SK-N-MC (cell line): ENCODE results near the gene CCDC183.
"Not testable (repeated sequence)": the region's sequence is repeated elsewhere in the genome, so short reads cannot be mapped to it uniquely, and the experiment has no call there.

ENCODE experiments used
- DNase-seq: peaks from one replicate; pipeline ENCODE4 v3.0.0-alpha.2; 2011; ENCODE audit warnings: low read depth, low spot score
- H3K27ac ChIP-seq: fragments of 200-600 bp; sonication (generic); 2 replicates; pipeline ENCODE4 v1.5.1; 2016; ENCODE audit warnings: mixed run types
- H3K36me3 ChIP-seq: fragments of 200-600 bp; sonication (generic); 2 replicates; pipeline ENCODE4 v1.6.1; 2017; ENCODE audit warnings: antibody characterized with exemption, low read length, mixed read lengths; ENCODE audit not compliant: insufficient read depth
- H3K4me3 ChIP-seq: fragments of 200-600 bp; sonication (generic); 2 replicates; pipeline ENCODE4 v1.5.1; 2016
- H3K9ac ChIP-seq: fragments of 200-600 bp; sonication (generic); 2 replicates; pipeline ENCODE4 v1.8.0; 2017; ENCODE audit warnings: mixed run types, mixed read lengths; ENCODE audit not compliant: insufficient read length
- H3K9me3 ChIP-seq: fragments of 200-600 bp; sonication (generic); 2 replicates; pipeline ENCODE4 v1.6.1; 2017; ENCODE audit warnings: low read depth, mild to moderate bottlenecking, antibody characterized with exemption, low read length, moderate library complexity, mixed read lengths
- EZH2 ChIP-seq: fragments of 200-600 bp; sonication (generic); IDR thresholded peaks from one replicate; pipeline ENCODE4 v1.6.1; 2017; ENCODE audit warnings: antibody characterized with exemption
- FOXP2 ChIP-seq: optimal IDR thresholded peaks from 2 replicates; pipeline ENCODE3; 2011; ENCODE audit warnings: mild to moderate bottlenecking, moderate library complexity; ENCODE audit not compliant: insufficient read depth; ENCODE audit errors: extremely low read length, control extremely low read depth
- POLR2AphosphoS5 ChIP-seq: IDR thresholded peaks from 2 replicates; pipeline ENCODE4 v1.6.1; 2012; ENCODE audit warnings: mild to moderate bottlenecking, low read depth, low read length, borderline replicate concordance

Gene CCDC183

GRCh38 chr9:136827794-136828473 is 31.8 kb downstream of the CCDC183 start:
- Histone ChIP-seq H3K9ac (no peak overlapping the region), H3K9me3 (no peaks in the 10 kb centered on the region), H3K4me3 (no peak overlapping the region), H3K36me3 (peaks cover 62% of the 10 kb centered on the region; the same call in 1 of the 2 replicates), H3K27ac (no peak overlapping the region)
- DNase-seq: no peak
- TF ChIP-seq POLR2AphosphoS5: no peak
- TF ChIP-seq FOXP2: no peak
- TF ChIP-seq EZH2: no peak

GRCh38 chr9:136828474-136829140 is 32.5 kb downstream of the CCDC183 start:
- Histone ChIP-seq H3K27ac (no peak overlapping the region), H3K4me3 (no peak overlapping the region), H3K36me3 (peaks cover 62% of the 10 kb centered on the region; the same call in 1 of the 2 replicates), H3K9me3 (no peaks in the 10 kb centered on the region), H3K9ac (no peak overlapping the region)
- no peak for TF ChIP-seq EZH2
- TF ChIP-seq FOXP2: no peak
- TF ChIP-seq POLR2AphosphoS5: no peak; the same call in 1 of the 2 replicates
- DNase-seq: no peak

DNA sequence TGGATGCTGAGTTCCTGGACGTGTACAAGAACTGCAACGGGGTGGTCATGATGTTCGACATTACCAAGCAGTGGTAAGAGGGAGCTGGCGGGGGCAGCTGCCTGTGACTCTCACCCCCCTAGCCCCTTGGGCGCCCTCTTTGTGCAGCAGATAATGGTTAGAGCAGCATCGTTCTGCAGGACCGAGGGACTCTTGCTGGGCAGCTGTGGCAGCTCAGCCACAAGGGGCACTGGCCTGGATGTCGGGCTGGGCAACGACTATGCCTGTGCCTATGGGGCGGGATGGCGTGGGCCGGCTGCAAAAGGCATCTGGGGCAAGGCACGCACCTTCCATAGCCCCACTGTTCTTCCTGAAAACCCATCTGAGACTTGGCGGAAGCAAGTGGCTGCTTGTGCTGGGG is 33.3 kb downstream of the CCDC183 start:
- DNase-seq: no peak
- Histone ChIP-seq H3K4me3 (no peak overlapping the region), H3K36me3 (peaks cover 62% of the 10 kb centered on the region; the same call in 1 of the 2 replicates), H3K27ac (no peak overlapping the region), H3K9me3 (no peaks in the 10 kb centered on the region), H3K9ac (no peak overlapping the region)
- TF ChIP-seq FOXP2: no peak
- TF ChIP-seq EZH2: no peak
- TF ChIP-seq POLR2AphosphoS5: no peak; the same call in 1 of the 2 replicates

GRCh38 chr9:136829981-136830885 is 34.1 kb downstream of the CCDC183 start:
- TF ChIP-seq POLR2AphosphoS5 (no peak), EZH2 (no peak), FOXP2 (no peak)
- Histone ChIP-seq H3K9me3 (no peaks in the 10 kb centered on the region), H3K27ac (no peak overlapping the region), H3K36me3 (peaks cover 56% of the 10 kb centered on the region; the same call in 1 of the 2 replicates), H3K4me3 (no peak overlapping the region), H3K9ac (no peak overlapping the region)
- DNase-seq: no peak

DNA sequence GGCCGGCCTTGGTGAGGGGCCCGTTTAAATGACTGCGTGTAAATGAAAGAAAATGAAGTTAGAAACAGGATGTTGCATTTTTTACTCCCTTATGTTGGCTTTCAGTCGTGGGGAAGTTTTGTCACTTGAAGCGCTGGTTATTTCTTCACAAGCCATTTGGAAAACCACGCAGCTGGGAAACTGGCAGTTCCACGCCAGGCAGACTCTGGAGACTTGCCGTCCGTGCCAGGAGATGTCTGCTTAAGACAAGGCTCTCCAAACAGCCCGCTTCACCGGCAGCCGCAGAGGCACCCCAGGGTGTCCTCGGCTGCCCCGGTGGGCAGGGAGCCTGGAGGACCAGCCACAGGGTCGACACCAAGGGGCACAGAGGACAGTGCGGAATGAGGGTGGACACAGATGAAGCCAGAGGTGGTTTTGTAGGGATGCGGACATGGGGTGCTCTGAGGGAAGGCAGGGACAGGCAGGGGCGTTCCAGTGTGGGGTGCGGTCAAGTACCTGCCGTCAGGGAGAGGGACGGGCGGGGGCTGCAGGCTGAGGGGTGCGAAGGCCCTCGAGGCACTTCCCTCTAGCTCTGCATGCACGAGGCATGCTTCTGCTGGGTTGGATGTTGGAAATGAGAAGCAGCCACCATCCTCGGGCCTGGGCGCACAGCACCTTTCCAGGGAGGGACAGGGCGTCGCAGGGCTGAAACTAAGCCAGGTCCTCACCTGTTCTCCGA is 35.0 kb downstream of the CCDC183 start:
- TF ChIP-seq EZH2 (no peak), FOXP2 (no peak), POLR2AphosphoS5 (no peak)
- H3K36me3 ChIP-seq: peaks cover 48% of the 10 kb centered on the region; the same call in 1 of the 2 replicates

DNA sequence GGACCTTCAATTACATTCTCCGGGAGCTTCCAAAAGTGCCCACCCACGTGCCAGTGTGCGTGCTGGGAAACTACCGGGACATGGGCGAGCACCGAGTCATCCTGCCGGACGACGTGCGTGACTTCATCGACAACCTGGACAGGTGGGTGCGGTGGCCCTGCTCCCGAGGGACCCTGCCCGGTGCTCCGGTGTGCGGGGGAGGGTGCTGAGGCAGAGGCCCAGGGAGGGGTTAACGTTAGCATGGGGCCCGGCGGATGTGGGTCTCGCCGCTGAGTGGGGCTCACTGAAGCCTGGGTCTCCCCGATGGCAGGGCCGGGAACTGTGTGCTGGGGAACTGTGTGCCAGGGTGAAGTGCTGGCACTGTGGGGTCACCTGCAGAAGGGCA is 35.6 kb downstream of the CCDC183 start:
- Histone ChIP-seq H3K9ac (no peak overlapping the region), H3K9me3 (no peaks in the 10 kb centered on the region), H3K36me3 (peaks cover 43% of the 10 kb centered on the region; the same call in 1 of the 2 replicates), H3K4me3 (no peak overlapping the region), H3K27ac (no peak overlapping the region)
- no peak for TF ChIP-seq EZH2
- TF ChIP-seq POLR2AphosphoS5: no peak
- no peak for TF ChIP-seq FOXP2
- DNase-seq: no peak

More for the DNA sequence above, 35.0 kb downstream of the CCDC183 start:
- H3K4me3 ChIP-seq: no peak overlapping the region
- DNase-seq: no peak
- no peaks in the 10 kb centered on the region for H3K9me3 ChIP-seq
- H3K9ac ChIP-seq: no peak overlapping the region
- H3K27ac ChIP-seq: 0 out of 2 replicates have a peak overlapping the region, but pooled peaks have one; percentile 13

GRCh38 chr9:136832581-136832980 is 36.4 kb downstream of the CCDC183 start:
- Histone ChIP-seq H3K9me3 (no peaks in the 10 kb centered on the region), H3K27ac (no peak overlapping the region), H3K36me3 (peaks cover 40% of the 10 kb centered on the region; the same call in 1 of the 2 replicates), H3K9ac (no peak overlapping the region), H3K4me3 (no peak overlapping the region)
- no peak for TF ChIP-seq POLR2AphosphoS5
- TF ChIP-seq EZH2: no peak
- TF ChIP-seq FOXP2: no peak
- DNase-seq: no peak

DNA sequence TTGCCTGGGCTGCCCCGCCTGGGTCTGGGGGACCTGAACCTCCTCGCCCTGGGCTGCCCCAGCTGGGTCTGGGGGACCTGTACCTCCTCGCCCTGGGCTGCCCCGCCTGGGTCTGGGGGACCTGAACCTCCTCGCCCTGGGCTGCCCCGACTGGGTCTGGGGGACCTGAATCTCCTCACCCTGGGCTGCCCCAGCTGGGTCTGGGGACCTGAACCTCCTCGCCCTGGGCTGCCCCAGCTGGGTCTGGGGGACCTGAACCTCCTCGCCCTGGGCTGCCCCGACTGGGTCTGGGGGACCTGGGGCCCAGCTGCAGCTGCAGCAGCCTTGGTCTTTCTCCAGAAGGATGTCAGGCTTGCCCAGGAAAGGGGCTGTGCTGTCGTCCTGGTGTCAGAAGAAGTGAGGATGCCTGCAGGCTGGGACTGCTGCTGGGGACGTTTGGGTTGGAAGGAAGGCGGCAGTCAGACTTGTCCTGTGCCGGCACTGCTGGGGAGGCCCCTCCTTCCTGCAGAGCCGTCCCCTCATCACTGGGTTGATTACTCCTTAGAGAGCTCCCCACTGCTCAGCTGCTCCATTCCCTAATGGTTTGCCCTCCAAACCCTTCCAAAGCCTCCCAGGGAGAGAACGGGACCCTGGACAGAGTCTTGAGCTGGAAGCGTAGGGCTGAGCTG is 37.4 kb downstream of the CCDC183 start:
- not testable (repeated sequence) for DNase-seq
- peaks cover 35% of the 10 kb centered on the region; the same call in 1 of the 2 replicates for H3K36me3 ChIP-seq

More for the DNA sequence above, 37.4 kb downstream of the CCDC183 start:
- H3K27ac ChIP-seq: peak overlapping the region; percentile 38; the same call in 1 of the 2 replicates
- not testable (repeated sequence) for H3K9me3 ChIP-seq, H3K9ac ChIP-seq, H3K4me3 ChIP-seq
